ENCODE results near the gene ARHGEF12. TPM values are rescaled to one million over a fixed set of nuclear protein-coding genes. Genes with fewer than 3 reads are reported as not detected.

The ARHGEF12 gene
- total and polyA plus RNA-seq, 7 donors, result 18.6 to 129 (median 80.5) TPM

- H3K36me3 ChIP-seq, result peaks cover 12 to 73% (median 33%) of the 10 kb centered on the region in 4 donors
- no peaks in the 10 kb centered on the region for H3K27me3 ChIP-seq
- TF ChIP-seq POLR2AphosphoS5 (IDR thresholded peaks at IDR 0.05) (no peak), POLR2A (IDR thresholded peaks at IDR 0.05) (no peak), EP300 (IDR thresholded peaks at IDR 0.05) (no peak), CTCF (IDR thresholded peaks at IDR 0.05) (no peak)
- DNase-seq, result no peak
- intact Hi-C loops (cut with DNase I), result no loop called here
- H3K27ac ChIP-seq, result no peak overlapping the region
- H3K4me1 ChIP-seq, result no peaks in the 10 kb centered on the region
- no peaks in the 10 kb centered on the region for H3K9me3 ChIP-seq
- no peak overlapping the region for H3K4me3 ChIP-seq
- WGBS, 2 donors, result 76 to 93% methylated on average over 3 of the region's 3 CpGs
These were observed 148.5 kb downstream of the ARHGEF12 start for GRCh38 chr11:120484722-120485121.

GRCh38 chr11:120486138-120486537, 149.9 kb downstream of the ARHGEF12 start:
- H3K27me3 ChIP-seq, result no peaks in the 10 kb centered on the region
- H3K36me3 ChIP-seq, result peaks cover 12 to 68% (median 26%) of the 10 kb centered on the region in 4 donors
- TF ChIP-seq EP300 (IDR thresholded peaks at IDR 0.05) (no peak), POLR2A (IDR thresholded peaks at IDR 0.05) (no peak), POLR2AphosphoS5 (IDR thresholded peaks at IDR 0.05) (no peak), CTCF (IDR thresholded peaks at IDR 0.05) (no peak)
- 98% methylated on average over 5 of the region's 5 CpGs for WGBS, 2 donors
- no peak overlapping the region for H3K27ac ChIP-seq
- DNase-seq, result no peak
- H3K4me1 ChIP-seq, result no peaks in the 10 kb centered on the region
- intact Hi-C loops (cut with DNase I), result no loop called here
- H3K9me3 ChIP-seq, result no peaks in the 10 kb centered on the region
- H3K4me3 ChIP-seq, result no peak overlapping the region

- no peak for DNase-seq
- WGBS, 2 donors, result 32 to 68% methylated on average over 1 of the region's 1 CpG
- TF ChIP-seq POLR2A (IDR thresholded peaks at IDR 0.05) (no peak), CTCF (IDR thresholded peaks at IDR 0.05) (no peak), EP300 (IDR thresholded peaks at IDR 0.05) (no peak), POLR2AphosphoS5 (IDR thresholded peaks at IDR 0.05) (no peak)
- no peak overlapping the region for H3K4me3 ChIP-seq
- intact Hi-C loops (cut with DNase I), result no loop called here
- H3K4me1 ChIP-seq, result no peaks in the 10 kb centered on the region
- no peak overlapping the region for H3K27ac ChIP-seq
- no peaks in the 10 kb centered on the region for H3K9me3 ChIP-seq
- peaks cover 6 to 31% (median 15%) of the 10 kb centered on the region in 4 donors for H3K36me3 ChIP-seq
- H3K27me3 ChIP-seq, result no peaks in the 10 kb centered on the region
These were observed 153.6 kb downstream of the ARHGEF12 start for GRCh38 chr11:120489799-120490198.

- intact Hi-C loops (cut with DNase I), result no loop called here
- no peak overlapping the region for H3K27ac ChIP-seq
- H3K4me3 ChIP-seq, result no peak overlapping the region
- TF ChIP-seq CTCF (IDR thresholded peaks at IDR 0.05), result no peak
- no peak for TF ChIP-seq POLR2AphosphoS5 (IDR thresholded peaks at IDR 0.05)
- no peak for TF ChIP-seq EP300 (IDR thresholded peaks at IDR 0.05)
- H3K36me3 ChIP-seq, result peaks cover 0 to 9% (median 0%) of the 10 kb centered on the region in 4 donors
- H3K27me3 ChIP-seq, result no peaks in the 10 kb centered on the region
- peaks cover 0 to 5% (median 0%) of the 10 kb centered on the region in 4 donors for H3K4me1 ChIP-seq
- 64 to 74% methylated on average over 3 of the region's 3 CpGs for WGBS, 2 donors
- DNase-seq, result no peak
- H3K9me3 ChIP-seq, result no peaks in the 10 kb centered on the region
These were observed 156.3 kb downstream of the ARHGEF12 start for GRCh38 chr11:120492486-120492885.

- DNase-seq, result no peak
- Histone ChIP-seq H3K36me3 (peaks cover 0 to 9% (median 0%) of the 10 kb centered on the region in 4 donors), H3K9me3 (no peaks in the 10 kb centered on the region), H3K4me3 (no peak overlapping the region), H3K27ac (no peak overlapping the region), H3K27me3 (no peaks in the 10 kb centered on the region), H3K4me1 (peaks cover 0 to 5% (median 0%) of the 10 kb centered on the region in 4 donors)
- TF ChIP-seq CTCF (IDR thresholded peaks at IDR 0.05) (no peak), POLR2AphosphoS5 (IDR thresholded peaks at IDR 0.05) (no peak), POLR2A (IDR thresholded peaks at IDR 0.05) (no peak), EP300 (IDR thresholded peaks at IDR 0.05) (no peak)
- intact Hi-C loops (cut with DNase I), result no loop called here
- WGBS, 2 donors, result 64 to 73% methylated on average over 2 of the region's 2 CpGs
These were observed 158.4 kb downstream of the ARHGEF12 start for GRCh38 chr11:120494595-120494994.

Data from sigmoid colon (tissue), 7 donors.